HCT116 (cell line): ENCODE results near the gene NKIRAS2. TPM values are rescaled to one million over a fixed set of nuclear protein-coding genes. Genes with fewer than 3 reads are reported as not detected.

ENCODE experiments used
- ATAC-seq: fragments of 200-7000 bp; cut with Tn5 transposase; 2 replicates; pipeline ENCODE4 v1.9.1; 2020; ENCODE audit warnings: mild to moderate bottlenecking, moderate library complexity
- BruUV-seq: library from RNA; stranded (reverse); fragments of 400-500 nt; replicated peaks from 2 replicates; lab custom pipeline; 2021; lab: Mats Ljungman, UMichigan
- CTCF ChIA-PET: fragments of 300-600 bp; sonication (Branson Sonifier 250); formaldehyde crosslinking; loops from one replicate; lab custom pipeline; 2021; ENCODE audit warnings: antibody characterized with exemption; lab: Charles Lee
- POLR2A ChIA-PET: fragments of 300-600, 350-600 bp; sonication (Branson Sonifier 250); formaldehyde crosslinking; loops from one replicate; lab custom pipeline; 2021; ENCODE audit warnings: antibody characterized with exemption; lab: Charles Lee
- RAD21 ChIA-PET, 2 experiments: fragments of 300-600 bp; sonication (Branson Sonifier 250); formaldehyde crosslinking; loops; one replicate each; lab custom pipeline; 2023; ENCODE audit warnings: low total read pairs in 2 of 2; ENCODE audit not compliant: uncharacterized antibody in 2 of 2, unreplicated experiment in 2 of 2, low non-redundant PET in 1 of 2; lab: Charles Lee
- DNase-seq: peaks from one replicate; pipeline ENCODE4 v3.0.0-alpha.2; 2010; ENCODE audit warnings: low read depth, low spot score
- H2AFZ ChIP-seq: fragments of 200-600 bp; shearing (Covaris generic), sonication (generic); 2 replicates; pipeline ENCODE4 v1.6.1; 2017; ENCODE audit warnings: low read depth, mixed run types, mixed read lengths, antibody characterized with exemption, low read length; ENCODE audit not compliant: poor library complexity, severe bottlenecking
- H3K27ac ChIP-seq: 2 replicates; pipeline ENCODE4 v1.5.1; 2012; ENCODE audit warnings: low read depth, low read length
- H3K27me3 ChIP-seq: fragments of 200-600 bp; sonication (generic); 2 replicates; pipeline ENCODE4 v1.6.1; 2016; ENCODE audit warnings: mixed run types, low read length, mixed read lengths; ENCODE audit not compliant: insufficient read depth
- H3K36me3 ChIP-seq, 2 experiments: fragments of 200-500 bp in 1 of 2; fragments of 200-600 bp in 1 of 2; sonication (Bioruptor generic) in 1 of 2; sonication (generic) in 1 of 2; 2 replicates each; pipeline versions ENCODE4 v1.5.1 to v1.6.1; 2014 to 2016; ENCODE audit warnings: low read length in 2 of 2, inconsistent platforms in 1 of 2, mixed read lengths in 1 of 2, mixed run types in 1 of 2; ENCODE audit not compliant: insufficient read depth in 2 of 2, control insufficient read depth in 1 of 2
- H3K4me1 ChIP-seq, 2 experiments: fragments of 200-600 bp in 1 of 2; sonication (generic) in 1 of 2; 2 replicates each; pipeline versions ENCODE4 v1.5.1 to v1.6.1; 2012 to 2017; ENCODE audit warnings: low read length in 2 of 2, inconsistent platforms in 1 of 2, mild to moderate bottlenecking in 1 of 2, mixed read lengths in 1 of 2, mixed run types in 1 of 2, moderate library complexity in 1 of 2; ENCODE audit not compliant: insufficient read depth in 2 of 2, control insufficient read depth in 1 of 2
- H3K4me2 ChIP-seq: fragments of 200-600 bp; sonication (generic); 2 replicates; pipeline ENCODE4 v1.6.1; 2017; ENCODE audit warnings: mixed run types, low read length, mixed read lengths
- H3K4me3 ChIP-seq, 2 experiments: fragments of 200-600 bp in 1 of 2; sonication (generic) in 1 of 2; replicated peaks in 1 of 2; 2 replicates each; pipeline ENCODE4 v1.5.1; 2011 to 2016; ENCODE audit warnings: low read length in 2 of 2, control low read depth in 1 of 2, low read depth in 1 of 2, mild to moderate bottlenecking in 1 of 2, mixed read lengths in 1 of 2, mixed run types in 1 of 2
- H3K79me2 ChIP-seq: fragments of 200-600 bp; sonication (generic); 2 replicates; pipeline ENCODE4 v1.6.1; 2017; ENCODE audit warnings: mild to moderate bottlenecking, mixed run types, low read length, moderate library complexity, mixed read lengths; ENCODE audit not compliant: insufficient read depth
- H3K9ac ChIP-seq: fragments of 200-600 bp; sonication (generic); 2 replicates; pipeline ENCODE4 v1.6.1; 2016; ENCODE audit warnings: low read length, mixed read lengths
- H3K9me2 ChIP-seq: fragments of 200-600 bp; sonication (generic), shearing (Covaris generic); 2 replicates; pipeline ENCODE4 v1.6.1; 2017; ENCODE audit warnings: mixed run types, mild to moderate bottlenecking, moderate library complexity; ENCODE audit not compliant: insufficient read depth
- H3K9me3 ChIP-seq, 2 experiments: fragments of 200-500 bp in 1 of 2; fragments of 200-600 bp in 1 of 2; sonication (Bioruptor generic) in 1 of 2; sonication (generic) in 1 of 2; 2 replicates each; pipeline ENCODE4 v1.6.1; 2014 to 2017; ENCODE audit warnings: low read length in 2 of 2, mixed read lengths in 2 of 2, inconsistent platforms in 1 of 2, low read depth in 1 of 2, mild to moderate bottlenecking in 1 of 2, mixed run types in 1 of 2, moderate library complexity in 1 of 2; ENCODE audit not compliant: control insufficient read depth in 1 of 2, insufficient read depth in 1 of 2
- H4K20me1 ChIP-seq: fragments of 200-600 bp; sonication (generic), shearing (Covaris generic); 2 replicates; pipeline ENCODE4 v1.6.1; 2017; ENCODE audit warnings: mixed run types, mild to moderate bottlenecking, moderate library complexity; ENCODE audit not compliant: insufficient read depth
- CBX3 ChIP-seq: IDR thresholded peaks from 2 replicates; pipeline ENCODE4 v1.6.1; 2012; ENCODE audit warnings: low read depth
- CTCF ChIP-seq, 3 experiments: fragments of 200-600 bp in 1 of 3; sonication (generic) in 1 of 3; IDR thresholded peaks in 2 of 3; conservative IDR thresholded peaks in 1 of 3; 2 replicates each; pipeline ENCODE4 v1.5.1; 2012 to 2017; ENCODE audit warnings: low read depth in 2 of 3, low read length in 2 of 3, antibody characterized with exemption in 1 of 3, borderline replicate concordance in 1 of 3, control low read depth in 1 of 3, mild to moderate bottlenecking in 1 of 3, mixed read lengths in 1 of 3, mixed run types in 1 of 3, moderate library complexity in 1 of 3; ENCODE audit not compliant: insufficient read depth in 1 of 3
- EGR1 ChIP-seq: IDR thresholded peaks from 2 replicates; pipeline ENCODE4 v1.6.1; 2012; ENCODE audit warnings: low read depth
- EZH2 ChIP-seq: fragments of 200-600 bp; sonication (generic); IDR thresholded peaks from 2 replicates; pipeline ENCODE4 v1.6.1; 2017; ENCODE audit warnings: antibody characterized with exemption, mixed run types
- MAX ChIP-seq: IDR thresholded peaks from 2 replicates; pipeline ENCODE4 v1.6.1; 2012
- POLR2AphosphoS5 ChIP-seq: IDR thresholded peaks from 2 replicates; pipeline ENCODE4 v1.6.1; 2011; ENCODE audit warnings: mild to moderate bottlenecking, low read depth, low read length, moderate library complexity
- RAD21 ChIP-seq: IDR thresholded peaks from 2 replicates; pipeline ENCODE4 v1.6.1; 2012; ENCODE audit warnings: low read depth, mild to moderate bottlenecking
- REST ChIP-seq: IDR thresholded peaks from 2 replicates; pipeline ENCODE4 v1.6.1; 2012; ENCODE audit warnings: low read depth
- SP1 ChIP-seq: IDR thresholded peaks from 2 replicates; pipeline ENCODE4 v1.6.1; 2012; ENCODE audit warnings: low read depth
- SRF ChIP-seq: IDR thresholded peaks from 2 replicates; pipeline ENCODE4 v1.6.1; 2012; ENCODE audit warnings: low read depth
- TCF7L2 ChIP-seq: IDR thresholded peaks from 2 replicates; pipeline ENCODE4 v1.7.0; 2011; ENCODE audit warnings: borderline replicate concordance, inconsistent platforms; ENCODE audit not compliant: insufficient read depth, insufficient read length; ENCODE audit errors: extremely low read depth
- ZBTB33 ChIP-seq: IDR thresholded peaks from 2 replicates; pipeline ENCODE4 v1.6.1; 2011; ENCODE audit warnings: mild to moderate bottlenecking, low read length, moderate library complexity; ENCODE audit not compliant: insufficient replicate concordance; ENCODE audit errors: extremely low read depth
- intact Hi-C: fragments of 100-400 bp; cut with micrococcal nuclease; formaldehyde crosslinking; loops from 2 replicates; pipeline ENCODE4 v1.10.0; 2022
- total RNA-seq: library from RNA; stranded (reverse); gene quantifications from one replicate; pipeline ENCODE4 v1.2.1, GENCODE V29; 2021; ENCODE audit not compliant: unreplicated experiment
- TF ChIP-seq, protein P1 (sequence below): IDR thresholded peaks from 2 replicates; pipeline ENCODE4 v1.6.1; 2012

NKIRAS2 gene
- total RNA-seq, 1 experiment from 2014 or later, result 26.4 TPM

GRCh38 chr17:41972571-41973407, 47.1 kb upstream of the NKIRAS2 start (continued):
- no peak for TF ChIP-seq REST

DNA sequence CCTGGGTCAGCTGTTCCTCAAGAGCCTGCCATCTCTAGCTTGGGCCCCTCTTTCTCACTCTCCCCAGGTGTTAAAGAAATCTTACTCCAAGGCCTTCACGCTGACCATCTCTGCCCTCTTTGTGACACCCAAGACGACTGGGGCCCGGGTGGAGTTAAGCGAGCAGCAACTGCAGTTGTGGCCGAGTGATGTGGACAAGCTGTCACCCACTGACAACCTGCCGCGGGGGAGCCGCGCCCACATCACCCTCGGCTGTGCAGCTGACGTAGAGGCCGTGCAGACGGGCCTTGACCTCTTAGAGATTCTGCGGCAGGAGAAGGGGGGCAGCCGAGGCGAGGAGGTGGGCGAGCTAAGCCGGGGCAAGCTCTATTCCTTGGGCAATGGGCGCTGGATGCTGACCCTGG, 46.5 kb upstream of the NKIRAS2 start:
- 0 out of 4 replicates have a peak, but pooled peaks cover 0 to 2% of the 10 kb centered on the region in 2 experiments for H3K4me1 ChIP-seq
- no peak for DNase-seq
- no peak for ATAC-seq
- H3K79me2 ChIP-seq, result peaks cover 5% of the 10 kb centered on the region; the same call in 1 of the 2 replicates
- POLR2A ChIA-PET, result no interaction called here
- H3K27ac ChIP-seq, result no peak overlapping the region
- no peak overlapping the region for H3K4me2 ChIP-seq
- intact Hi-C loops, result no loop called here
- RAD21 ChIA-PET, result no interaction called here
- H3K9ac ChIP-seq, result no peak overlapping the region
- H2AFZ ChIP-seq, result no peak overlapping the region
- H3K9me3 ChIP-seq, result no peaks in the 10 kb centered on the region
- peaks cover 44 to 49% of the 10 kb centered on the region in 2 experiments; a peak in 3 of 4 replicates for H3K36me3 ChIP-seq
- BruUV-seq, result no TSS peak
- no peaks in the 10 kb centered on the region for H3K9me2 ChIP-seq
- no peak overlapping the region for H3K4me3 ChIP-seq
- no peaks in the 10 kb centered on the region for H4K20me1 ChIP-seq
- no peaks in the 10 kb centered on the region for H3K27me3 ChIP-seq
- CTCF ChIA-PET, result no interaction called here
- TF ChIP-seq, protein P1, sequence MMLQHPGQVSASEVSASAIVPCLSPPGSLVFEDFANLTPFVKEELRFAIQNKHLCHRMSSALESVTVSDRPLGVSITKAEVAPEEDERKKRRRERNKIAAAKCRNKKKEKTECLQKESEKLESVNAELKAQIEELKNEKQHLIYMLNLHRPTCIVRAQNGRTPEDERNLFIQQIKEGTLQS, result no peak
- TF ChIP-seq ZBTB33 (no peak), POLR2AphosphoS5 (no peak), SRF (no peak), CBX3 (no peak), MAX (no peak), EGR1 (no peak), RAD21 (no peak), SP1 (no peak), TCF7L2 (no peak), CTCF (IDR thresholded peaks at IDR 0.05 in 2 of 3, conservative IDR thresholded peaks at IDR 0.05 in 1 of 3; ENCODE audit: borderline replicate concordance in 1 of 3, insufficient read depth in 1 of 3, low read depth in 2 of 3, low read length in 2 of 3) (no peak), EZH2 (no peak)
